KMS-11 (cell line): ENCODE results near the gene STARD4.

Experiments
- H2AFZ ChIP-seq: fragments of 200-600 bp; sonication (generic); 2 replicates; pipeline ENCODE4 v1.6.1; 2016; ENCODE audit warnings: antibody characterized with exemption, mixed run types, low read depth
- H3K27ac ChIP-seq: fragments of 200-600 bp; sonication (generic); 2 replicates; pipeline ENCODE4 v1.6.1; 2016; ENCODE audit warnings: mild to moderate bottlenecking, mixed run types
- H3K27me3 ChIP-seq: fragments of 200-600 bp; sonication (generic); 2 replicates; pipeline ENCODE4 v1.6.1; 2017; ENCODE audit warnings: mild to moderate bottlenecking, low read depth, mixed run types, moderate library complexity; ENCODE audit not compliant: insufficient read depth
- H3K36me3 ChIP-seq: fragments of 200-600 bp; sonication (generic); 2 replicates; pipeline ENCODE4 v1.6.1; 2017; ENCODE audit warnings: mild to moderate bottlenecking, mixed run types; ENCODE audit not compliant: insufficient read depth
- H3K4me1 ChIP-seq: fragments of 200-600 bp; sonication (generic); 2 replicates; pipeline ENCODE4 v1.6.1; 2016; ENCODE audit warnings: mild to moderate bottlenecking, low read depth, mixed run types; ENCODE audit not compliant: poor library complexity, severe bottlenecking
- H3K4me2 ChIP-seq: fragments of 200-600 bp; sonication (generic); 2 replicates; pipeline ENCODE4 v1.7.0; 2016; ENCODE audit warnings: mild to moderate bottlenecking, mixed run types
- H3K4me3 ChIP-seq: fragments of 200-600 bp; sonication (generic); IDR thresholded peaks from 2 replicates; pipeline ENCODE4 v1.6.1; 2017; ENCODE audit warnings: low read depth, low read length, mixed read lengths; ENCODE audit not compliant: insufficient read depth
- H3K79me2 ChIP-seq: fragments of 200-600 bp; sonication (generic); 2 replicates; pipeline ENCODE4 v1.6.1; 2016; ENCODE audit warnings: low read depth, mixed run types; ENCODE audit not compliant: insufficient read depth
- H3K9ac ChIP-seq: fragments of 200-600 bp; sonication (generic); 2 replicates; pipeline ENCODE4 v1.6.1; 2016; ENCODE audit warnings: mild to moderate bottlenecking, mixed run types
- H4K20me1 ChIP-seq: fragments of 200-600 bp; sonication (generic); 2 replicates; pipeline ENCODE4 v1.6.1; 2016; ENCODE audit warnings: mild to moderate bottlenecking, mixed run types; ENCODE audit not compliant: insufficient read depth
- TF ChIP-seq, protein P1 (sequence below): fragments of 200-600 bp; sonication (generic); conservative IDR thresholded peaks from 2 replicates; pipeline ENCODE4 v1.6.1; 2017; ENCODE audit warnings: low read depth, mild to moderate bottlenecking, antibody characterized with exemption, low read length, moderate library complexity, mixed read lengths

Gene STARD4, protein sequence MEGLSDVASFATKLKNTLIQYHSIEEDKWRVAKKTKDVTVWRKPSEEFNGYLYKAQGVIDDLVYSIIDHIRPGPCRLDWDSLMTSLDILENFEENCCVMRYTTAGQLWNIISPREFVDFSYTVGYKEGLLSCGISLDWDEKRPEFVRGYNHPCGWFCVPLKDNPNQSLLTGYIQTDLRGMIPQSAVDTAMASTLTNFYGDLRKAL

DNA sequence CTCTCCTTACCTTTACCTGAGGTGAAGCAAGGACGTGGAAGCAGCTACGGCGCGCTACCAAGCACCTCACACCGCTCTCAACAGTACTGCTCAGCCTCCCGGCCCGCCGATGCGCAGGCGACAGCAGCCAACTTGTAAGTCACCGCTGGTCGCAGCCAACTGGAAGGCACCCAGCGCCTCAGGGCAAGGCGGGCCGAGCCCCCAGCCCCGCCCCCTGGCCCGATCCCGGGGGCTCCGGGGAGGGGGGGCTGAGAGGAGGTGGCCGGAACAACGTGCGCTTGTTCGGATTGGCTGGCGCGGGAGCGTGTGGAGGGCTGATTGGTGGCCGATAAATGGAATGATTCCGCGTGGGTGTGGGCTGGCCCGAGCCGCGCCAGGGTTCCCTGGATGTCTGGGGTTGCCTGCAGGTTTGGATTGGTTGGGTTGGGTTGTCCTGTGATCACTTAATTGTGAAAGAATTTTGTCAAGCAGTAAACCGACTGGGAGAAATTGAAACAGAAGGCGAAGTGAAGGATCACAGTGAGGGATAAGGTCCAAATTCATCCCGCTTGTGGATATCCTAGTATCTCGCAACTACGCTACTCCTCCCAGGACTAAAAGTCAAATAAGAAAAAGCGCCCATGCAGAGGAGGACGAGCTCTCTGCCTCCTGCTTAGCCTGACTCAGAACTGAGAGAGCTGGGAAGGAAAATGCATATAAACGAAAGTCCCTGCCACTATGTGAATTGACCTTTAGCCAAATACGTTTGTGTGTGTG lies at the start of gene STARD4:
Gene STARD4 (minus strand): TSS at position 161 of the 756 bp plus-strand sequence. CDS start 5,102 bp downstream, outside the sequence.
- Histone ChIP-seq H3K9ac (peak within 1 kb of the TSS; percentile 76), H3K4me3 (peak within 1 kb of the TSS; percentile 40), H3K27ac (peak within 1 kb of the TSS; percentile 67), H3K36me3 (no peaks in the 10 kb centered on the region), H3K4me1 (peaks cover 20% of the 10 kb centered on the region), H3K4me2 (peak within 1 kb of the TSS; percentile 72), H2AFZ (peak within 1 kb of the TSS; percentile 95), H4K20me1 (no peaks in the 10 kb centered on the region), H3K27me3 (no peaks in the 10 kb centered on the region), H3K79me2 (0 out of 2 replicates have a peak, but pooled peaks cover 14% of the 10 kb centered on the region)
- TF ChIP-seq, protein P1, sequence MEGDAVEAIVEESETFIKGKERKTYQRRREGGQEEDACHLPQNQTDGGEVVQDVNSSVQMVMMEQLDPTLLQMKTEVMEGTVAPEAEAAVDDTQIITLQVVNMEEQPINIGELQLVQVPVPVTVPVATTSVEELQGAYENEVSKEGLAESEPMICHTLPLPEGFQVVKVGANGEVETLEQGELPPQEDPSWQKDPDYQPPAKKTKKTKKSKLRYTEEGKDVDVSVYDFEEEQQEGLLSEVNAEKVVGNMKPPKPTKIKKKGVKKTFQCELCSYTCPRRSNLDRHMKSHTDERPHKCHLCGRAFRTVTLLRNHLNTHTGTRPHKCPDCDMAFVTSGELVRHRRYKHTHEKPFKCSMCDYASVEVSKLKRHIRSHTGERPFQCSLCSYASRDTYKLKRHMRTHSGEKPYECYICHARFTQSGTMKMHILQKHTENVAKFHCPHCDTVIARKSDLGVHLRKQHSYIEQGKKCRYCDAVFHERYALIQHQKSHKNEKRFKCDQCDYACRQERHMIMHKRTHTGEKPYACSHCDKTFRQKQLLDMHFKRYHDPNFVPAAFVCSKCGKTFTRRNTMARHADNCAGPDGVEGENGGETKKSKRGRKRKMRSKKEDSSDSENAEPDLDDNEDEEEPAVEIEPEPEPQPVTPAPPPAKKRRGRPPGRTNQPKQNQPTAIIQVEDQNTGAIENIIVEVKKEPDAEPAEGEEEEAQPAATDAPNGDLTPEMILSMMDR = no peak

DNA sequence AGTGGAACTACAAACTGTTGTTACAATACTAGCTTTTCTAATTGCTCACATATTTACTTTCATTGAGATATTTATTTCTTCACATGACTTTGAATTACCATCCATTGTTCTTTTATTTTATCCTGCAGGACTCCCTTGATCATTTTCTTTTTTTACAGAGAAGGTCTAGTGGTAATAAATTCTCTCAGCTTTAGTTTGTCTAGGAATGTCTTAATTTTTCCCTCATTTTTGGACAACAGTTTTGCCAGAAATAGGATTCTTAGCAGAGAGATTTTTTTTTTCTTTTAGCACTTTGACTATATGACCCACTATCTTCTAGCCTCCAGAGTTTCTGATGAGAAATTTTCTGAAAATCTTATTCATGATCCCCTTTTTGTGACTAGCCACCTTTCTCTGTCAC lies 47.3 kb upstream of the STARD4 start:
- Histone ChIP-seq H3K79me2 (no peaks in the 10 kb centered on the region), H3K4me1 (no peaks in the 10 kb centered on the region), H3K36me3 (no peaks in the 10 kb centered on the region), H3K4me2 (no peak overlapping the region), H3K9ac (no peak overlapping the region), H3K27me3 (no peaks in the 10 kb centered on the region), H3K4me3 (no peak overlapping the region), H2AFZ (no peak overlapping the region), H3K27ac (no peak overlapping the region), H4K20me1 (no peaks in the 10 kb centered on the region)
- TF ChIP-seq, protein P1 = no peak

DNA sequence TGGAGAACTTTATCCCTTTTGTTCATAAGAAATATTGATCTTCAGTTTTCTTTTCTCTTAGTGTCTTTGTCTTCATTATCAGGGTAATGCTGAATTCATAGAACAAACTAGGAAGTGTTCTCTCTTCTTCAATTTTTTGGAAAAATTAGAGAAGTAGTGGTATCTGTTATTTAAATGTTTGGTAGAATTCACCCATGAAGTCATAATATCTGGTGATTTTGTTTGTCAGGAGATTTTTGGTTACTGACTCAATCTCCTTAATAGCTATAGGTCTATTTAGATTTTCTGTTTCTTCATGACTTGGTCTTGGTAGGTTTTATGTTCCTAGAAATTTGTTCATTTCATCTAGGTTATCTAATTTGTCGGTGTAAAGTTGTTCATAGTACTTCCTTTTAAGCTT lies 45.4 kb upstream of the STARD4 start:
- H3K4me2 ChIP-seq = no peak overlapping the region
- H3K9ac ChIP-seq = no peak overlapping the region
- no peaks in the 10 kb centered on the region for H3K27me3 ChIP-seq
- H3K4me1 ChIP-seq = no peaks in the 10 kb centered on the region
- no peak overlapping the region for H3K27ac ChIP-seq
- TF ChIP-seq, protein P1 = no peak
- H3K4me3 ChIP-seq = no peak overlapping the region
- no peaks in the 10 kb centered on the region for H3K36me3 ChIP-seq
- H3K79me2 ChIP-seq = no peaks in the 10 kb centered on the region
- no peaks in the 10 kb centered on the region for H4K20me1 ChIP-seq
- H2AFZ ChIP-seq = no peak overlapping the region

DNA sequence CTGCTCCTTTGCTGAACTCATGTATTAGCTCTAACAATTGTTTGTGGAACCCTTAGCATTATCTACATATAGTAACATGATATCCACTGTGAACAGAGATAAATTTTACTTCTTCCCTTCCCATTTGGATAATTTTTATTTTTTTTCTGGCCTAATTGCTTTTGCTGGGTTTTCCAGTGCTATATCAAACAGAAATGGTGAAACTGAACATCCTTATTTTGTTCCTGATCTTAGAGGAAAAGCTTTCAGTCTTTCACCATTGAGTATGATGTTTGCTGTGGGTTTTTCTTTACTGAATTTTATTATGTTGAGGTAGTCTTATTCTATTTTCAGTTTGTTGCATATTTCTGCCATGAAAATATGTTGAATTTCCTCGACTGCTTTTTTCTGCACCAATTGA lies 44.8 kb upstream of the STARD4 start:
- Histone ChIP-seq H3K27me3 (no peaks in the 10 kb centered on the region), H3K27ac (no peak overlapping the region), H3K4me3 (no peak overlapping the region), H3K79me2 (no peaks in the 10 kb centered on the region), H2AFZ (no peak overlapping the region), H3K36me3 (no peaks in the 10 kb centered on the region), H3K4me2 (no peak overlapping the region), H3K9ac (no peak overlapping the region), H3K4me1 (no peaks in the 10 kb centered on the region), H4K20me1 (no peaks in the 10 kb centered on the region)
- TF ChIP-seq, protein P1 = no peak
